Psoas muscle (tissue), 8 donors: ENCODE results near the gene GPR161. TPM values are rescaled to one million over a fixed set of nuclear protein-coding genes. Genes with fewer than 3 reads are reported as not detected.

Experiments
- ATAC-seq, 4 donors: fragments of 200-7000 bp; cut with Tn5 transposase; one replicate each; pipeline ENCODE4 v1.9.1; 2020; ENCODE audit warnings: moderate library complexity in 3 of 4, mild to moderate bottlenecking in 2 of 4
- DNase-seq, 2 donors: peaks; one replicate each; pipeline ENCODE4 v3.0.0-alpha.2; 2020
- H3K27ac ChIP-seq: fragments of 200-600 bp; one replicate; pipeline ENCODE4 v1.8.0; 2022
- H3K27me3 ChIP-seq, 3 donors: fragments of 200-600 bp in 1 of 3; one replicate each; pipeline versions ENCODE4 v1.6.1 to v1.8.0; 2013 to 2022; ENCODE audit warnings: low read length in 2 of 3, mild to moderate bottlenecking in 2 of 3, moderate library complexity in 1 of 3; ENCODE audit not compliant: insufficient read depth in 3 of 3
- H3K36me3 ChIP-seq, 2 donors: fragments of 200-600 bp in 1 of 2; one replicate each; pipeline versions ENCODE4 v1.6.1 to v1.8.0; 2013 to 2022; ENCODE audit warnings: low read depth in 1 of 2, mild to moderate bottlenecking in 1 of 2, moderate library complexity in 1 of 2; ENCODE audit not compliant: insufficient read depth in 1 of 2
- H3K4me1 ChIP-seq: fragments of 200-600 bp; one replicate; pipeline ENCODE4 v1.8.0; 2022
- H3K4me3 ChIP-seq: fragments of 200-600 bp; one replicate; pipeline ENCODE4 v1.8.0; 2022; ENCODE audit warnings: mild to moderate bottlenecking
- H3K9me3 ChIP-seq: fragments of 200-600 bp; one replicate; pipeline ENCODE4 v1.8.0; 2022
- CTCF ChIP-seq: fragments of 200-600 bp; IDR thresholded peaks from one replicate; pipeline ENCODE4 v1.8.0; 2022; ENCODE audit warnings: antibody characterized with exemption
- WGBS, 3 donors: extraction: QIAGEN DNeasy Blood & Tissue Kit; methylation state at CpG; one replicate each; pipeline versions ENCODE4 v1.1.6 to v1.1.7; 2013; 5-methylcytosine and 5-hydroxymethylcytosine counted together
- intact Hi-C, 2 donors: fragments of 100-400 bp; cut with DNase I; formaldehyde crosslinking; loops; one replicate each; pipeline versions ENCODE4 v1.11.0 to v1.14.2; 2022
- polyA plus RNA-seq, 3 donors: library from polyadenylated mRNA; stranded (reverse); fragments of 200-250 nt; gene quantifications; one replicate each; pipeline ENCODE4 v1.2.3, GENCODE V29; 2013
- total RNA-seq, 4 donors: library from RNA; stranded (reverse); fragmentation: NEBNext Ultra II Directional in 2 of 4; extraction: Animal tissue kit (Norgen Biotek cat#: 25700) in 2 of 4; gene quantifications; one replicate each; pipeline versions ENCODE4 v1.2.1 to v1.2.4, GENCODE V29; 2021 to 2023
- donor health status: healthy with polysubstance abuse.
- donor health status: DM: no; HTN: no; CAD: no; lungs with moderate emphysema.
- donor health status: Bipolar disorder and iron deficiency.
- donor health status: healthy.
- donor health status: DM: yes; HTN: yes; CAD: no.
- donor health status: DM: no; HTN: no; CAD: no.
- donor health status: DM: no; HTN: no; CAD: no.
- donor health status: DM: yes; HTN: yes; CAD: no.

The GPR161 gene
- total and polyA plus RNA-seq, 7 donors = 0.38 to 2.6 (median 0.67) TPM

DNA sequence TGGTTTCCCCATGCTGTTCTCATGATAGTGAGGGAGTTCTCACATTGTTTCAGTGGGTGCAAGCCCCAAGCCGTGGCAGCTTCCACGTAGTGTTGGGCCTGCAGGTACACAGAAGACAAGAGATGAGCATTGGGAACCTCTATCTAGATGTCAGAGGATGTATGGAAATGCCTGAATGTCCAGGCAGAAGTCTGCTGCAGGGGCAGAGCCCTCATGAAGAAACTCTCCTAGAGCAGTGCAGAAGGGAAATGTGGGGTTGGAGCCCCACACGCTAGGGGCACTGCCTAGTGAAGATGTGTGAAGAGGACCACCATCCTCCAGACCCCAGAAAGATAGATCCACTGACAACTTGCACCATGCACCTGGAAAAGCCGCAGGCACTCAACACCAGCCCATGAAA is 17.0 kb downstream of the GPR161 start:
- intact Hi-C loops = no loop called here
- H3K27ac ChIP-seq = no peak overlapping the region
- no peaks in the 10 kb centered on the region for H3K4me1 ChIP-seq
- WGBS, 3 donors = 98 to 99% (median 99%) methylated on average over 4 of the region's 4 CpGs
- no peaks in the 10 kb centered on the region for H3K9me3 ChIP-seq
- no peaks in the 10 kb centered on the region for H3K36me3 ChIP-seq
- ATAC-seq (no peak), DNase-seq (no peak)
- peaks cover 0 to 3% (median 1%) of the 10 kb centered on the region in 3 donors for H3K27me3 ChIP-seq
- TF ChIP-seq CTCF = no peak
- H3K4me3 ChIP-seq = no peak overlapping the region

DNA sequence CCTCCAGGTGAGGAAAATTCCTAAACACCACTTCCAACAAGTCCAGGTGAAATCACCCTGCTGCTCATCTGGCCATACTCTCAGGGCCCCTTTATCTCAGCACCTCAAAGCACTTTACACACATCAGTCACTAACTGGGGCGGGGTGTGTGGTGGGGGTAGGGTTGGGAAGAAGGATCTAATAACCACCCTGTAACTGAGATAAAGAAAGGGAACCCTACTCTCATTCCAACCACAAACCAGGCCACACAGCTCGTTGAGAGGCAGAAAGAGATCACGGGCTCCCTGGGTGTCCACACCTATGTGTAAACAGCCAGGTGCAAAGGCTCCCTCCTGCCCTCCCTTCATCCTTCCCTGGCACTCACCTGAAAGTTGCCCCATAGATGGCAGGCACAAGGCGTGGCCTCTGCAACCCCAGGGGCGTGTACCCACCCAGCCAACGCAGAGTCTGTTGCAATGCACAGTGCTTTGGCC is 20.4 kb downstream of the GPR161 start:
- Histone ChIP-seq H3K9me3 (no peaks in the 10 kb centered on the region), H3K36me3 (no peaks in the 10 kb centered on the region), H3K27ac (no peak overlapping the region), H3K4me3 (no peak overlapping the region), H3K27me3 (peaks cover 0 to 3% (median 1%) of the 10 kb centered on the region in 3 donors), H3K4me1 (no peaks in the 10 kb centered on the region)
- no peak for TF ChIP-seq CTCF
- no peak for ATAC-seq
- DNase-seq = no peak
- intact Hi-C loops = no loop called here
- 86 to 93% (median 86%) methylated on average over 6 of the region's 6 CpGs for WGBS, 3 donors

DNA sequence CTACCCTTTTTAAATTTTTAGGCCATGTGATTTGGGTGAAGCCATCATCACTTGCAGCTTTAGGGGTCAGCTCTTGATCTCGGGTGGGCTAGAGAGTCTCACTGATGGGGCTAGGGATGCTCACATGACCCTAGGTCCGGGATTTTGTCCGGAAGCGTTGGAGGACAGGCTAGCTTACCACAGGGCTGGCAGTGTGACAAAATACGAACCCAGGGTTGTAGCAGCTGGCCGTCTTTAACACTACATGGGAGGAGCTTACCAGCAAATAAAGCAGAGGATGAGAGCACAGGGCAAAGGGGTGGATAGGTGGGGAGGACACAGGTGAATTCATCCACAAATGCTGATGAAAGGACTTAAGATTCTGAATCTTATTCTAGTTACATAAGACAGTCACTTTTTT is 21.9 kb downstream of the GPR161 start:
- H3K27ac ChIP-seq = no peak overlapping the region
- H3K36me3 ChIP-seq = no peaks in the 10 kb centered on the region
- peaks cover 0 to 2% (median 1%) of the 10 kb centered on the region in 3 donors for H3K27me3 ChIP-seq
- ATAC-seq (no peak), DNase-seq (no peak)
- H3K4me1 ChIP-seq = no peaks in the 10 kb centered on the region
- no peak for TF ChIP-seq CTCF
- WGBS, 3 donors = 50 to 63% (median 54%) methylated on average over 6 of the region's 6 CpGs
- no peak overlapping the region for H3K4me3 ChIP-seq
- no peaks in the 10 kb centered on the region for H3K9me3 ChIP-seq
- intact Hi-C loops = no loop called here

GRCh38 chr1:168112673-168113305 is 23.9 kb downstream of the GPR161 start:
- no peak for DNase-seq
- intact Hi-C loops = no loop called here
- ATAC-seq = no peak

More at GRCh38 chr1:168112673-168113305, 23.9 kb downstream of the GPR161 start:
- Histone ChIP-seq H3K27ac (no peak overlapping the region), H3K36me3 (no peaks in the 10 kb centered on the region), H3K9me3 (no peaks in the 10 kb centered on the region), H3K4me3 (no peak overlapping the region), H3K4me1 (no peaks in the 10 kb centered on the region), H3K27me3 (peaks cover 0 to 1% (median 0%) of the 10 kb centered on the region in 3 donors)
- 92 to 98% (median 93%) methylated on average over 6 of the region's 6 CpGs for WGBS, 3 donors
- TF ChIP-seq CTCF = no peak
